ENCODE data around the gene PIPOX. TPM values are rescaled to one million over a fixed set of nuclear protein-coding genes. Genes with fewer than 3 reads are reported as not detected.

Gene PIPOX
- total RNA-seq, 4 donors from 2014 or later: 3.8 to 8.4 (median 5.1) TPM

DNA sequence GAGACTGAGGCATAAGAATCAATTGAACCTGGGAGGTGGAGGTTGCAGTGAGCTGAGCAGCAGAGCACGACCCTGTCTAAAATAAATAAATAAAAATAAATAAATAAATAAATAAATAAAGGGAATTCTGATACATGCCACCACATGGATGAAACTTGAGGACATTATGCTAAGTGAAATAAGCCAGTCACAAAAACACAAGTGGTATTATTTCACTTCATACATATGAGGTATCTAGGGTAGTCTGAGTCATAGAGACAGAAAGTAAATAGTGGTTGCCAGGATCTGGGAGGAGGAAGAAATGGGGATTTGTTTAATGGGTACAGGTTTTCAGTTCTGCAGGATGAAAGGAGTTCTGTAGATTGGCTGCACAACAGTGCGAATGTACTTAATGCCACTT is 16.3 kb downstream of the PIPOX start:
- no peak overlapping the region for H3K4me3 ChIP-seq
- H3K36me3 ChIP-seq: no peaks in the 10 kb centered on the region
- peaks cover 0 to 8% (median 0%) of the 10 kb centered on the region in 4 donors for H3K27me3 ChIP-seq
- no peaks in the 10 kb centered on the region for H3K9me3 ChIP-seq
- intact Hi-C loops (cut with DNase I): no loop called here
- H3K27ac ChIP-seq (replicated peaks in 1 of 4): no peak overlapping the region
- no peak for DNase-seq (ENCODE audit: extremely low spot score)
- TF ChIP-seq POLR2AphosphoS5 (IDR thresholded peaks at IDR 0.05): no peak
- no peak for TF ChIP-seq CTCF (IDR thresholded peaks at IDR 0.05)
- no peak for TF ChIP-seq POLR2A (IDR thresholded peaks at IDR 0.05; ENCODE audit: low read depth)
- no peak for TF ChIP-seq EP300 (IDR thresholded peaks at IDR 0.05)
- H3K4me1 ChIP-seq: peaks cover 0 to 8% (median 3%) of the 10 kb centered on the region in 4 donors
- 79% methylated on average over 2 of the region's 2 CpGs for WGBS

DNA sequence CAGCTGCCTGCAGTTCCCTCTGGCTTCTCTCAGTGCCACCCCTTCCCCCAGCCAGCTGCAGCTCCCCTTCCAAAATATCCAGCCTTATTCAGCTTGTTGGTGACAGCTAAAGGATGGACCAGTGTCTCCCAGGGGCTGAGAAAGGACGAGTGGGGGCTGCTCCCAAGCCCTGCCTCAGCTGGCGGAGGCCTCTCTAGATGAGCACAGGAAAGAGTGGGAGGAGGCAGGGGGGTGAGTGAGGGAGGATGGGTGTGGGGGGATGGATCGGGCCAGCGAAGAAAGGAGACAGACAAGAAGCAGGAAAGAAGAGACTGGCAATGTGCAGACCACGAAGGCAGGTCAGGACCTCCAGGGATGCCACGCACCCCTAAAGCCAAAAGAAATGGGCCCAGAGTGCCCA is 17.5 kb downstream of the PIPOX start:
- no peak overlapping the region for H3K4me3 ChIP-seq
- H3K27ac ChIP-seq (replicated peaks in 1 of 4): no peak overlapping the region
- no peak for DNase-seq (ENCODE audit: extremely low spot score)
- no peak for TF ChIP-seq POLR2AphosphoS5 (IDR thresholded peaks at IDR 0.05)
- no peak for TF ChIP-seq EP300 (IDR thresholded peaks at IDR 0.05)
- no peak for TF ChIP-seq POLR2A (IDR thresholded peaks at IDR 0.05; ENCODE audit: low read depth)
- TF ChIP-seq CTCF (IDR thresholded peaks at IDR 0.05): no peak
- peaks cover 0 to 8% (median 3%) of the 10 kb centered on the region in 4 donors for H3K4me1 ChIP-seq
- intact Hi-C loops (cut with DNase I): no loop called here
- WGBS: 42% methylated on average over 6 of the region's 6 CpGs
- peaks cover 0 to 12% (median 0%) of the 10 kb centered on the region in 4 donors for H3K27me3 ChIP-seq
- no peaks in the 10 kb centered on the region for H3K9me3 ChIP-seq
- H3K36me3 ChIP-seq: no peaks in the 10 kb centered on the region

- peaks cover 0 to 18% (median 0%) of the 10 kb centered on the region in 4 donors for H3K27me3 ChIP-seq
- H3K27ac ChIP-seq (replicated peaks in 1 of 4): no peak overlapping the region
- no peaks in the 10 kb centered on the region for H3K9me3 ChIP-seq
- TF ChIP-seq EP300 (IDR thresholded peaks at IDR 0.05): no peak
- no peak for TF ChIP-seq CTCF (IDR thresholded peaks at IDR 0.05)
- no peak for TF ChIP-seq POLR2A (IDR thresholded peaks at IDR 0.05; ENCODE audit: low read depth)
- TF ChIP-seq POLR2AphosphoS5 (IDR thresholded peaks at IDR 0.05): no peak
- intact Hi-C loops (cut with DNase I): no loop called here
- H3K4me3 ChIP-seq: no peak overlapping the region
- peaks cover 0 to 8% (median 3%) of the 10 kb centered on the region in 4 donors for H3K4me1 ChIP-seq
- WGBS: 46% methylated on average over 8 of the region's 8 CpGs
- H3K36me3 ChIP-seq: no peaks in the 10 kb centered on the region
- DNase-seq (ENCODE audit: extremely low spot score): no peak
These were observed 18.1 kb downstream of the PIPOX start for GRCh38 chr17:29061036-29061435.

GRCh38 chr17:29062215-29062614 is 19.3 kb downstream of the PIPOX start:
- DNase-seq (ENCODE audit: extremely low spot score): no peak
- Histone ChIP-seq H3K27ac (replicated peaks in 1 of 4) (no peak overlapping the region), H3K27me3 (peaks cover 0 to 20% (median 0%) of the 10 kb centered on the region in 4 donors), H3K4me1 (peaks cover 0 to 8% (median 3%) of the 10 kb centered on the region in 4 donors), H3K36me3 (no peaks in the 10 kb centered on the region), H3K4me3 (no peak overlapping the region), H3K9me3 (no peaks in the 10 kb centered on the region)
- WGBS: 97% methylated on average over 9 of the region's 9 CpGs
- TF ChIP-seq EP300 (IDR thresholded peaks at IDR 0.05): no peak
- no peak for TF ChIP-seq POLR2AphosphoS5 (IDR thresholded peaks at IDR 0.05)
- no peak for TF ChIP-seq POLR2A (IDR thresholded peaks at IDR 0.05; ENCODE audit: low read depth)
- TF ChIP-seq CTCF (IDR thresholded peaks at IDR 0.05): no peak
- intact Hi-C loops (cut with DNase I): no loop called here

DNA sequence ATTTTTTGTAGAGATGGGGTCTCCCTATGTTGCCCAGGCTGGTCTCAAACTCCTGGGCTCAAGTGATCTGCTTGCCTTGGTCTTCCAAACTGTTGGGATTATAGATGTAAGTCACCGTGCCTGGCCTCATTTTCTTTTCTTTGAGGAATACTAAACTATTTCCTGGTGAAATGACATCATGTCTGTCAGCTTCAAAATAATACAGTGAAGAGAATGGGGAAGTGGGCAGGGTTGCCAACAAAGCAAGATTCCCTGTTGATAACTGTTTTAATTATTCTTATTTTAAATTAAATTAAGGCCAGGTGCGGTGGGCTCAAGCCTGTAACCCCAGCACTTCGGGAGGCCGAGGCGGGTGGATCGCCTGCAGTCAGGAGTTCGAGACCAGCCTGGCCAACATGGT is 21.1 kb downstream of the PIPOX start:
- Histone ChIP-seq H3K4me3 (no peak overlapping the region), H3K4me1 (peaks cover 0 to 8% (median 3%) of the 10 kb centered on the region in 4 donors), H3K9me3 (no peaks in the 10 kb centered on the region), H3K36me3 (no peaks in the 10 kb centered on the region), H3K27ac (replicated peaks in 1 of 4) (no peak overlapping the region), H3K27me3 (peaks cover 0 to 20% (median 0%) of the 10 kb centered on the region in 4 donors)
- DNase-seq (ENCODE audit: extremely low spot score): no peak
- TF ChIP-seq CTCF (IDR thresholded peaks at IDR 0.05): no peak
- no peak for TF ChIP-seq EP300 (IDR thresholded peaks at IDR 0.05)
- TF ChIP-seq POLR2AphosphoS5 (IDR thresholded peaks at IDR 0.05): no peak
- TF ChIP-seq POLR2A (IDR thresholded peaks at IDR 0.05; ENCODE audit: low read depth): no peak
- intact Hi-C loops (cut with DNase I): no loop called here
- WGBS: 91% methylated on average over 7 of the region's 7 CpGs
